Cerebellar cortex (tissue), 1 donor: ENCODE measurements around the gene PLD6.
"Not testable (repeated sequence)": the region's sequence is repeated elsewhere in the genome, so short reads cannot be mapped to it uniquely, and the experiment has no call there.

Experiments
- DNase-seq: peaks from one replicate; pipeline ENCODE4 v3.0.0-alpha.2; 2015; ENCODE audit warnings: low spot score

Gene PLD6

DNA sequence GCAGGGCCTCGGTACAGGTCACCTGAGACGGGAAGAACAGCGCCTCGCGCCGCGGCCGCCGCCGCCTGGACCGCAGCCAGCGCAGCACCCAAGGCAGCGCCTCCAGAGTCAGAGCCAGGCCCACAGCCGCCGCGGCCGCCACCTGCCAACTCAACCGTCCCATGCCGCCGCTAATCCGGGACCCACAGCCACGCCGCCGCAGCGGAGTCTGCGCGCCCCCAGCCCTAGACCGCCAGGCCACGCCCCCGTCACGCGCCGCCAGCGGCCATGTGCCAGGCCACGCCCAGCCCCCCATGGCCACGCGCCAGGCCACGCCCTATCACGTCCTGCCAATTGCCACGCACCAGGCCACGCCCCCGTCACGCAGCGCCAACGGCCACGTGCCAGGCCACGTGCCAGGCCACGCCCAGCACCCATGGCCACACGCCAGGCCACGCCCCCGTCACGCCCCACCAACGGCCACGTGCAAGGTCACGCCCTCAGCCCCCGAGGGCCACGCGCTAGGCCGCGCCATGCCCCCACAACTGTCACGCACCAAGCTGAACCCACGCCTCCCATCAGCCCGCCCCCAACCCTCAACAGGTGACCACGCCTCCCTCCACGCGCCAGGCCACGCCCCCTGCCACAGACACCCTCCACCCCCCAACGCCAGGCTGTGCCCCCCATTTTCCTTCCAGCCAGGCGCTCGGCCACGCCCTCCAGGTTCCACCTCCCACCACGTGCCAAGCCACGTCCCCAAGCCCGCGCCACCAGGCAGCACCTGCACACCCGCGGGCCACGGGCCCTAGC, at the start of gene PLD6:
Gene PLD6, minus strand, starts transcription at position 210 of the 789 bp plus-strand sequence. Its CDS starts 47 bp downstream, at position 163.
- DNase-seq = peak; percentile 62

DNA sequence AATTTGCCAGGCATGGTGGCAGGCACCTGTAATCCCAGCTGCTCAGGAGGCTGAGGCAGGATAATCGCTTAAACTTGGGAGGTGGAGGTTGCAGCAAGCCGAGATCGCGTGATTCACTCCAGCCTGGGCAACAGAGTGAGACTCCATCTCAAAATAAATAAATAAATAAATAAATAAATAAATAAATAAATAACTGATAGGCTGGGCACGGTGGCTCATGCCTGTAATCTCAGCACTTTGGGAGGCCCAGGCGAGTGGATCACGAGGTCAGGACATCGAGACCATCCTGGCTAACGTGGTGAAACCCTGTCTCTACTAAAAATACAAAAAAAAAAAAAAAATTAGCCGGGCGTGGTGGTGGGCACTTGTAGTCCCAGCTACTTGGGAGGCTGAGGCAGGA, 49.6 kb upstream of the PLD6 start:
- not testable (repeated sequence) for DNase-seq

- no peak for DNase-seq
Measured at GRCh38 chr17:17254036-17254435, 47.9 kb upstream of the PLD6 start.

GRCh38 chr17:17253406-17253805, 47.3 kb upstream of the PLD6 start:
- no peak for DNase-seq

GRCh38 chr17:17252149-17252661, 46.1 kb upstream of the PLD6 start:
- DNase-seq = no peak

GRCh38 chr17:17246879-17247278, 40.7 kb upstream of the PLD6 start:
- DNase-seq = no peak

DNA sequence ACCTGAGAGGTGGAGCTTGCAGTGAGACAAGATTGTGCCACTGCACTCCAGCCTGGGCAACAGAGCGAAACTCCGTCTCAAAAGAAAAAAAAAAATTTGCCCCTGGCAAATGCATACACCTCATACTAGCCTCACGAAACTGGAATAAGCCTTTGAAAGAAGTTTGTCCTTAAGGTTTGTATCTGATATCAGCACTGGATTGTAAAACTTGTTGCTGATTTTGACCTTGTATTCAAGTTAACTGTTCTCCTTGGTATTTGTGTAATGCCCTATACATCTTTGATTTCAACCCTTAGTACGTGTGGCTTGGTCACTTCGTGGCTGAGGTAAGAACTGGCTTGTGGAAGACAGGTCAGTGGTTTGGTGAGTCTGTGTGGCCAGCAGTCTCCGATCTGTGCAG, 37.0 kb upstream of the PLD6 start:
- DNase-seq = no peak

- no peak for DNase-seq
Measured at GRCh38 chr17:17242246-17242645, 36.1 kb upstream of the PLD6 start.

DNA sequence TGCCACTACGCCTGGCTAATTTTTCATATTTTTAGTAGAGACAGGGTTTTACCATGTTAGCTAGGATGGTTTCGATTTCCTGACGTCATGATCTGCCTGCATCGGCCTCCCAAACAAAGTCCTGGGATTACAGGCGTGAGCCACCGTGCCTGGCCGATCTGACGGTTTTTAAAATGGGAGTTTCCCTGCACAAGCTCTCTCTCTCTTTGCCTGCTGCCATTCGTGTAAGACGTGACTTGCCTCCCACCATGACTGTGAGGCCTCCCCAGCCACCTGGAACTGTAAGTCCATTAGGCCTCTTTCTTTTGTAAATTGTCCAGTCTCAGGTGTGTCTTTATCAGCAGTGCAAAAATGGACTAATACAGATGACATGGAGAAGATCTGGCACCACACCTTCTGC, 35.5 kb upstream of the PLD6 start:
- no peak for DNase-seq

- no peak for DNase-seq
Measured at GRCh38 chr17:17239832-17240231, 33.7 kb upstream of the PLD6 start.

DNA sequence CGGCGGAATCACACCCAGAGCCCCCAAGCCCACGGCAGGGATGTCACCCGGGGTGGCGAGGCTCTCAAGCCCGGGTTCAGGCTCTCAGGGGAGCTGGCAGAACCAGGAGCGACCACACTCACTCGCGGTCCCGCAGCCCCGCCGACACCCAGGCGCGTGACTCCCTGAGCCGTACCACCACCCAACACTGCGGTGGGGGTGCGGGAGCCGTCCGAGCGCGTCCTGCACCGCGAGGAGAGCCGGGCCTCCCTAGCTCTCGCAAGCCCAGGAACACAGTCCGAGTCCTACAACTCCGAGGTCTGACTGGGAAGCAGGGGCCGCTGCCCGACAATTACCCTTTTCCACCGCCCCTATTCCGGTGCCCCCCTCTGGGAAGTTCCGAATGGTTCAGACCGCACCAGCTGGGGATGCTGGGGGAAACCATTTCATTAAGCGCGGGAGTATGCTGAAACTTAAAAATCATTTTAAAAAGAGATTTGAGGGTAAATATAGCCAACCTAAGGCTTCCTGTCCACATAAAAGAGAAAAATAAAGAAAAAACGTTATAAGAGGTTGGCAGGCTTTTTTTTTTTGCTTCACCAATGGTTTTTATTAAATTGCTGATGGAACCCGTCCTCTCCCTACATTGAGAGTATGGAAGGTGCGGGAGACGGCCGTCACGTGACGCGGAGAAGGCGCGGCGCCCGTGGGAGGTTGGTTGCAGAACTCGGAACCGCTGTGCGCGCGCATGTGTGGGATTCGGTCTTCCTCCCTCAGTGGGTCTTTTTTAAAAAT, 31.1 kb upstream of the PLD6 start, which contains the start of gene FLCN:
Gene FLCN, minus strand, starts transcription at position 143 of the 774 bp plus-strand sequence. CDS start 9,031 bp downstream, outside the sequence.
- peak; percentile 90 for DNase-seq

- DNase-seq = peak; percentile 46
Measured at GRCh38 chr17:17236295-17237025, 30.3 kb upstream of the PLD6 start.

DNA sequence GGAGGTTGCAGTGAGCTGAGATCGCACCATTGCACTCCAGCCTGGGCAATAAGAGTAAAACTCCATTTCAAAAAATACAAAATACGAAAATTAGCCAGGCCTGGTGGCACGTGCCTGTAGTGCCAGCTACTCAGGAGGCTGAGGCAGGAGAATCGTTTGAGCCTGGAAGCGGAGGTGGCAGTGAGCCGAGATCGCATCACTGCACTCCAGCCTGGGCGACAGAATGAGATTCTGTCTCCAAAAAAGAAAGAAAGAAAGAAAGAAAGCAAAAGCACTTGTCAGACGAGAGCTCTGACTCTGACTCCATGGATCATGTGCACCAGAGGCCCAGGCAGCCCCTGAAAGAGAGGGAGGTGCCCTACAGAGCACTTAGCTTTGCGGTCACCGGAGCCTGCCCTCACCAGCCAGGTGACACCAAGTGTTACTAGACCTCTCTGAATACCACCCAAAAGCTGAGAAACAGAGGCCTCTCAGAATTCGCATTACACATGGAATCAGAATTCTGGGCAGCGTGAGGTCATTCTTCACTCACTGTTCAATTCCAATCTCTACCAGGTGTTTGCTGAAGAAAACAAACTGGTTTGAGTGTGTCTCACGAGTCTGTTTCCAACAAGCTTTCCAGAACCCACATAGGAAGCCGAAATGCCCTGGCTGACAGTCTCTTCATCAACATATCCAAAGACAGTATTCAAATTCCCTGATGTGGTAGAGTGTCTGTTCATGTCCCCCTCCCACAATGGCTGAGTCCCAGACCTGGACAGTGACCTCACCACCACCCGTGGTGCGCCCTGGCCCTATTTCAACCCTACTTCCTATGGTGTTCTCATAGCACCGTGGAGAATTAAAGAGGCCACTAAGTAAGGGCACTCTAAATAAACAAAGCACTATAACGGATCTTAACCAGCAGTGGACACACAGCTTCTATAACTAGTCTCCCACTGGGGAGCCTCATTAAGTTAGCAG, 29.4 kb upstream of the PLD6 start:
- peak; percentile 54 for DNase-seq

DNA sequence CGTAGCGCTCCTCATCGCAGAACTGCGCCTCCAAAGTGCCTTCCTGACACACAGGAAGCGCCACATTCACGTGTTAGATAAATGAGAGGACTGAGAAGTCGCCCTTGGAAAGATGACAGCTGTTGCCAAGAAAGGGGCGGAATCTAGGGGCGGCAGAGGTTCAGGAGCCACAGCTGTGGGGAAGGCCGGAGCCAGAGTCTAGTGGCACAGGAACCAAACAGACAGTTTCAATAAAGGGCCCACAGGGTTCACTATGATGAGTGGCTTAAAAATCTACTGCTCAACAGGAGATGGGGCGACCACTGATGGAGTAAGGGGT, 26.1 kb upstream of the PLD6 start:
- DNase-seq = no peak

DNA sequence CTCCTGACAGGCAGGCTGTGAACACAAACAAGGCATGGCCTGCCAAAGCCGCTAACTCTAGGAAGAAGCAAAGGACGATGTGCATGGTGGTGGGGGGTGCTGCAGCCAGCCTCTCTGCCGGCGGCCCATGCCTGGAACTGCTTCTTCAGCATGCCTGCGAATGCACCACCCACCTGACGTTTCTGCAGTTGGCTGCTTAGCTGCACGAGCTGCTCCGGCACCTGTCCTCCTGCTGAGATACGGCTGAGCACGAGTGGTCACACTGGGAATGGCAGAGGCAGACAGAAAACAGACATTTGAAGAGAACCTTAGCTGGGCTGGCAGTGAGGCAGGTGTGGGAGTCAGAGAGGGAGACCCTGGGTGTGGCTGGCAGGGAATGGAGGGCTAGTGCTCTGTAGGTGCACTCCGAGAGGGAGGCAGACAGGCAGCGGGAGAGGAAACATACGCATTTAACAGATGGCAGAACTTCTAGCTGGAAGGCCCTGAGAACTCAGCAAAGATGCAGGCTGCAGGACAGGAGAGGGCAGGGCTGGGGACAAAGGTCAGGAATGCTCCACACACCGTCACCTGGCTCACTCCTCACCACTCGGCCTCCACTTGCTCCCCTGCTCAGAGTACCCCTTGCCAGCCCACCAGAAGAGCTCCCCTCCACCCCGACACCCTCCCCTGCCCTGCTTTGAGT, 25.6 kb upstream of the PLD6 start:
- DNase-seq = peak; percentile 53

- DNase-seq = no peak
Measured at GRCh38 chr17:17229416-17230384, 23.6 kb upstream of the PLD6 start.

- no peak for DNase-seq
Measured at GRCh38 chr17:17228521-17229279, 22.6 kb upstream of the PLD6 start.
